ENCODE data around the gene HYAL3. TPM values are rescaled to one million over a fixed set of nuclear protein-coding genes. Genes with fewer than 3 reads are reported as not detected.

Gene HYAL3
- total and polyA plus RNA-seq, 2 of the 13 experiments (the other 11 are each of a cell fraction or from before 2014, with no cell fraction given), result 5.5 to 10.4 TPM

- TF ChIP-seq ZNF558 (CRISPR knock-in tag; IDR thresholded peaks at IDR 0.05; ENCODE audit: borderline replicate concordance) (no peak), KDM2A (CRISPR knock-in tag; IDR thresholded peaks at IDR 0.05; ENCODE audit: borderline replicate concordance, low read depth) (peak; percentile 78; the same call in 1 of the 2 replicates), MIER2 (CRISPR knock-in tag; IDR thresholded peaks at IDR 0.05) (0 out of 2 replicates have a peak, but pooled peaks have one; percentile 45), GPBP1L1 (CRISPR knock-in tag; IDR thresholded peaks at IDR 0.05) (no peak), ZFX (CRISPR knock-in tag; IDR thresholded peaks at IDR 0.05; ENCODE audit: low read depth) (peak; percentile 46; the same call in 1 of the 2 replicates), ZNF33A (CRISPR knock-in tag; IDR thresholded peaks at IDR 0.05; ENCODE audit: borderline replicate concordance) (no peak), ZXDC (CRISPR knock-in tag; IDR thresholded peaks at IDR 0.05) (no peak), ZNF772 (CRISPR knock-in tag; IDR thresholded peaks at IDR 0.05) (0 out of 2 replicates have a peak, but pooled peaks have one; percentile 59), KLF6 (CRISPR knock-in tag; IDR thresholded peaks at IDR 0.05) (0 out of 2 replicates have a peak, but pooled peaks have one; percentile 68), ZNF354B (CRISPR knock-in tag; IDR thresholded peaks at IDR 0.05) (no peak), ZNF674 (CRISPR knock-in tag; IDR thresholded peaks at IDR 0.05; ENCODE audit: low read depth) (no peak), MTF2 (CRISPR knock-in tag; IDR thresholded peaks at IDR 0.05; ENCODE audit: borderline replicate concordance) (no peak), SSRP1 (CRISPR knock-in tag; IDR thresholded peaks at IDR 0.05) (peak; percentile 48; the same call in 1 of the 2 replicates), ZNF670 (CRISPR knock-in tag; IDR thresholded peaks at IDR 0.05; ENCODE audit: borderline replicate concordance) (no peak), ZNF704 (CRISPR knock-in tag; IDR thresholded peaks at IDR 0.05; ENCODE audit: borderline replicate concordance) (no peak), ZNF292 (CRISPR knock-in tag; IDR thresholded peaks at IDR 0.05; ENCODE audit: borderline replicate concordance, low read depth) (no peak), ZNF557 (CRISPR knock-in tag; IDR thresholded peaks at IDR 0.05) (no peak), ZNF317 (CRISPR knock-in tag; IDR thresholded peaks at IDR 0.05) (peak; percentile 74; the same call in 1 of the 2 replicates), FUBP1 (CRISPR knock-in tag; IDR thresholded peaks at IDR 0.05; ENCODE audit: borderline replicate concordance) (no peak), GMEB1 (CRISPR knock-in tag; IDR thresholded peaks at IDR 0.05; ENCODE audit: borderline replicate concordance) (peak; percentile 29; the same call in 1 of the 2 replicates)
These were observed 26.1 kb downstream of the HYAL3 start (continued) for GRCh38 chr3:50272911-50273688.
